DMS 273 treated with DMSO at 0.1 percent for 48 hours (cell line): ENCODE data around the gene OSTC.

Experiments
- DNase-seq: peaks from one replicate; lab custom pipeline; 2025; lab: John Stamatoyannopoulos, UW

OSTC gene

GRCh38 chr4:108716340-108716739, 65.9 kb downstream of the OSTC start:
- DNase-seq, result no peak

DNA sequence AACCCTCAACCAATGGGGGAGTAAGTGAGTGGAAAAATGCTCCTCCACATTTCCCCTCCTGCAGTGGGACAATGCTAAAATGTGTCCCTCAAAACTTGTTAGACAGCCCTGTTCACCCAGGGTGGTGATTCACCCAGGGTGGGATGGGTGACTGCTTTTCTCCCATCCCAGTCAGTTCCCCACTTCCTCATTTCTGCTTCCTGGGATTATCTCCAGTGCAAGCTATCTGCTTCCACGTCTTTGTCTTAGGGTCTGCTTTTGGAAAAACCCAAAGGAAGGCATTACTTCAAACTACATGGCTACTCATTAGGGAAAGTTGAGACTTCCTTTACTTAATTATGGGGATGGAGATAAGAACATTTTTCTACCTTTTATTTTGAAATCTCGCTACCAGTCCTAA, 67.0 kb downstream of the OSTC start:
- no peak for DNase-seq
